Stimulated activated CD4-positive, alpha-beta T cell treated with anti-CD3 and anti-CD28 coated beads, Interleukin-12 subunit alpha, Interleukin-12 subunit beta, amount 100 ng/mL, for 24 hours (primary cell): ENCODE data around the gene SND1.
A peak's percentile ranks its signal among the peaks of the same experiment; 100 is the strongest.

Experiments used
- DNase-seq, 2 experiments: peaks; one replicate each; pipeline ENCODE4 v3.0.0-alpha.2; 2020; ENCODE audit warnings: low read depth in 2 of 2

SND1 gene

GRCh38 chr7:127683776-127684681, 32.0 kb downstream of the SND1 start:
- DNase-seq = no peak

DNA sequence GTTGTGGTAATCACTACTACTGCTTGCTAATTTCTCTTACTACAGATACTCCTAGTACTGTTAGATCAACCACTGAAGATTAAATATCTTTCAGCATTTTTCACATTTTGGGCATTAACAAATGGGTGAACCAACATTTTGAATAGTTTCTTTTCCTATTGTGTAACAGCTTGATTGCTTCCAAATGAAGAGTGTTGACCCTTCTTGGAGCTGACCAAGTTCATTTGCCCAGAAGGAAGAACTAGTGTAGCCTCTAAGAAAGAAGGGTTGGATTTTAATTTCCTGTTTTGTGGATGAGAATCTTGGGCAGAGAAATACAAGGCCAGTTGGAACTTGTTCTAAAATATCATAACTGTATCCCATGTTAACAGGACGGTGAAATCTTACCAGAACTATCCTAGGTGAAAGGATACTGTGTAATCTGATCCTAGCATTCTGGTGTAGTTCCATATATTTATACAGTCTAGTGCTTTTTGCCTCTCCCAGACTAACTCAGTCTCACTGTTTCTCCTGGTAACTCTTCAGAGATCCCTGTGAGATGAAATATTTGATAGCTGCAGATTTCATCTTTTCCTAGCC, 37.3 kb downstream of the SND1 start:
- no peak for DNase-seq

DNA sequence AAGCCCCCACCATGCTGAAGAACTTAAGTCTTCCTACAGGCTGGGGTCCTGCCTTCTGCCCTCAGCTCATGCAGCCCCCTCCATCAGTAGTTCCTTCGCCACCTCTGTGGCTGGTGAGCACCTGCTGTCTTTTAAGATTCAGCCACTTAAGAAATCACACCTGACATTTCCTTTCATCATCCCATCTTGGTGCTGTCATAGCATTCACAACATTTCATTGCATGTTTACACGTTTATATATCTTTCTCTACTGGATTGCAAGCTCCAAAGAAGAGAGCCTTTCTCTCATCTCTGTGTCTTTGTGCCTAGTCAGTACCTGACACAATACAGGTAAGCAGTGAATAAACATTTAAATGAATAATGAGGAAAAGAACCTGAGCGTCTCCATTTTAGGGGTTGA, 38.3 kb downstream of the SND1 start:
- no peak for DNase-seq

DNA sequence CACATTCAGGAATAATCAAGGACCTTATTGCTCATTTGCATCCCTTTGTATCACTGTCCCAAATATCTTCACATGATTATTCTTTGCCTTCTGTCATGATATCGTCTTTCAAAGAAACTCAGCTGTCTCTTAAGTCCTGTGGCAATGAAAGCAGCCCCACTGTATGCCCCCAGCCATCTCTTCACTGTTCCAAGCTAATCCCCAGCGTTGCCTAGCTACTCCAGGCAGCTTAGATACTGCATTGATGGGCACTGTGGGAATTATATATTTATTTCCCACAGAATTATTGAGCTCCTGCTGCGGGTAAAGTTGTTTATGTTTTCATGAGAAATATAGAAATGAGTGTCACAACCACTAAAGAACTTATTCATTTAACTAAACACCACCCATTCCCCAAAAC, 38.8 kb downstream of the SND1 start:
- DNase-seq = no peak

DNA sequence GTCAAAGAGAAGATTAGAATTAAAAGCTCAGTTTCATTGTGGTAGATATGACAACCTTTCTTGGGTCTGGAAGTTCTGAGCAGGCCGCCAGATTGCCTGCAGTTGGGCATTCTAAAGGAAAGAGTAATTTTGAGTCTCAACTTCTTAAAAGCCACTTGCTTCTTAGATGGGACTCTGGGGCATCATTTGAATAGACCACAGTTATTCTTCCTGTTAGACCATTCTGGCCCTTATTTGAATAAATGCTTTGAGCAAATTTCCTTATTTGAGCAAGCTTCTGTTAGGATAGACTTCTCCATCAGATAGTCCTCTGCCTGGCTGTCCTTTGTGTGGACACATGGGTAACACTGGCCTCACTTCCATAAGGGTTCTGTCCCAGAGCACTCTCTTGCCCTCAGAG, 40.2 kb downstream of the SND1 start:
- DNase-seq = no peak

GRCh38 chr7:127699853-127700252, 47.9 kb downstream of the SND1 start:
- DNase-seq = no peak

DNA sequence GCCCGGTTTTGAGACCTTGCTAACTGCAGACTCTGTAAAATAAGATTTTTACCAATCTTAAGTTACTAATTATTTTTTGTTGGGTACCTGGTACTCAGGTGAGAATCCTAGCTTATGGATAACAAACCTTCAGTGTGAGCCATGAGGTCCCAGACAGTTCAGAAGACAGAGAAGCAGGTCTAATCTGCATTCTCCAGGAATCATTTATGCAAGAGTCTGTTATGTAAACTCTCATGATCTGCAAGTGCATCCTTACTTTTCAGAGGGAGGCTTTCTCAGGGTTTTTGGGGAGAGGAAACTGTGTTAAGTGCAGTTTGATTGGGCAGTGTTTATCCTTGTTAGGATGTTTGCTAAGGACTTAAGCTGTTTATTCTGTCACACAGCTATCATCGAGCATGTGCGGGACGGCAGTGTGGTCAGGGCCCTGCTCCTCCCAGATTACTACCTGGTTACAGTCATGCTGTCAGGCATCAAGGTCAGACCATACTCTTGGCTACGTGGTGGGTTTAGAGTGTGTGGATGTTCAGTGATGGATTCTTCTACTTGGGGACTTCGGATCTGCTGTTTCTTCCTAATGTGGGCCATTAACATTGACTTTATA, 50.2 kb downstream of the SND1 start:
- DNase-seq = no peak

GRCh38 chr7:127702938-127703337, 50.9 kb downstream of the SND1 start:
- no peak for DNase-seq

DNA sequence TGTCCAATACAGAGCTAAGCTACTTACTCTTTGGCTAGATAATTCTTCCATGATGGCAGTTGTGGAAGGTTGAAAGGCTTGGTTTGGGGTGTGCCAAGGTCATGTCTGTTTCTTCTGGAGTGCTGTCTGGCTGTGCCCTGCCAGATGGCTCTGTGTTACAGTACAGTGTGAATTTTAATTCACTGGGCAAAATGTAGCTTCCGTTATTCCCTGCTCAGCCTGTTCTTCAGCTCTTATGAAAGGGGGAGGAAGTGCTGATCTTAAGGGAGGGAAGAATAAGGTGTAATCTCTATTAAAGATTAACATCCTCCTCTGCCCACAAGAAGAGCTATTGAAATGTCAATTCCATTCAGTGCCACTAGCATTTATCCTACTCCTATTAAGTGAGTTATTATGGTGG, 52.2 kb downstream of the SND1 start:
- no peak for DNase-seq

GRCh38 chr7:127705461-127705959, 53.5 kb downstream of the SND1 start:
- DNase-seq = no peak

- no peak for DNase-seq
Observed at GRCh38 chr7:127706766-127707165, 54.8 kb downstream of the SND1 start.

DNA sequence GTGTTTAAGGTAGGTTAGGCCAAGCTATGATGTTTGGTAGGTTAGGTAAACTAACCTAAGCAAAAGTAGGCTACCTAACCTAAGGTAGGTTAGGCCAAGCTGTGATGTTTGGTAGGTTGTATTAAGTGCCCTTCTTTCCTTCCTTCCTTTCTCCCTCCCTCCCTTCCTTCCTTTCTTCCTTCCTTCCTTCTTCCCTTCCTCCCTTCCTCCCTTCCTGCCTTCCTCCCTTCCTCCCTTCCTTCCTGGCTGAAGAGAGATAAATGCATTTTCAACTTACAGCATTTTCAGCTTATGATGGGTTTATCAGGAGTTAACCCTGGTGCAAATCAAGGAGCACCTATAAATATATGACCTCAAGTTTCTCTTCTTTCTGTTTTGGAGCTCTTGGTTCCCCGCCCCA, 56.2 kb downstream of the SND1 start:
- no peak for DNase-seq

- DNase-seq = peak; percentile 31 to 57
Observed at GRCh38 chr7:127708788-127709187, 56.8 kb downstream of the SND1 start.

DNA sequence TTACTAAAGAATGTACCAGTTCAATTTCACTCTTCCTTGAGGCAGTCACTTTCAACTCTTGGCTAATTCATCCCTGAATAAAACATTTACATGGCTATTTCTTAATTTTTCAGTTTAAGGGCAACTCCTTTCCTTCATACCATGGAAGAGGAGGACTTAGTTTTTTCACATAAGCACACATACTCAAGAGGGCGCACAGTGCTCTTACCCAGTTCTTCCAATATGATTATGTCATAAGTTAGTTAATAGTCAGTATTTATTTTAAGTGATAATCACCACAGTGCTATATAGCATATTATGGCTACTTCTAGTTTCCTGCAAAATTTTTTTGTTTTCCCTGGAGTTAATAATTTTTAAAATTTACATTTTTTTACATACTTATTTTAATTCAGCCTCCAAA, 58.6 kb downstream of the SND1 start:
- DNase-seq = no peak

GRCh38 chr7:127711872-127712271, 59.9 kb downstream of the SND1 start:
- DNase-seq = no peak

DNA sequence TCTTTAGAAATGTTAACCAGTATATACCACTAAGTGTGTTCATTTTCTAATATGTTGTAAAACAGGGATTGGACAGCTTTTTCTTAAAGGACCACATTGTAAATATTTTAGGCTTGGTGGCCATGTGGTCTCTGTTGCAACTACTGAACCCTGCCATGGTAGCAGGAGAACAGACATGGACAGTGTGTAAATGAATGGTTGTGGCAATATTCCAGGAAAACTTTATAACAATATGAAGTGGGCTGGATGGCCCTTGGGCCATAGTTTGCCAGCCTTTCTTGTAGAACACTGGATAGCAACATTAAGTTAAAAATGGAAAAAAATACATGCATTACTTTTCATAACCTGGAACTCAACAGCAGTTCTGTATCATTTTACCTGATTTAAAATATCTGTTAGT, 61.0 kb downstream of the SND1 start:
- no peak for DNase-seq

GRCh38 chr7:127713758-127714157, 61.8 kb downstream of the SND1 start:
- no peak for DNase-seq

- no peak for DNase-seq
Observed at GRCh38 chr7:127715272-127715671, 63.3 kb downstream of the SND1 start.

DNA sequence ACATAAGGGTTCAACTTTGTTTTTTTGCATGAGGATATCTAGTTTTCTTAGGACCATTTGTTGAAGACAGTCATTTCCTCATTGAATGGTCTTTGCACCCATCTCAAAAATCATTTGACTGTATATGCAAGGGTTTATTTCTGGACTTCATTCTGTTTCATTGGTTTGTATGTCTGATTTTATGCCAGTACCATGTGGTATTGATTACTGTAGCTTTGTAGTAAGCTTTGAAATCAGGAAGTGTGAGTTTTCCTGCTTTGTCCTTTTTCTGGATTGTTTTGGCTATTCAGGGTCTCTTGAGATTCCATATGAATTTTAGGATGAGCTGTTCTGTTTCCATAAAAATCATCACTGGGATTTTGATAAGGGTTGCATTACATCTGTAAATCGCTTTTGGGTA, 63.9 kb downstream of the SND1 start:
- no peak for DNase-seq

GRCh38 chr7:127717502-127718339, 65.7 kb downstream of the SND1 start:
- no peak for DNase-seq

- no peak for DNase-seq
Observed at GRCh38 chr7:127718340-127718679, 66.3 kb downstream of the SND1 start.

DNA sequence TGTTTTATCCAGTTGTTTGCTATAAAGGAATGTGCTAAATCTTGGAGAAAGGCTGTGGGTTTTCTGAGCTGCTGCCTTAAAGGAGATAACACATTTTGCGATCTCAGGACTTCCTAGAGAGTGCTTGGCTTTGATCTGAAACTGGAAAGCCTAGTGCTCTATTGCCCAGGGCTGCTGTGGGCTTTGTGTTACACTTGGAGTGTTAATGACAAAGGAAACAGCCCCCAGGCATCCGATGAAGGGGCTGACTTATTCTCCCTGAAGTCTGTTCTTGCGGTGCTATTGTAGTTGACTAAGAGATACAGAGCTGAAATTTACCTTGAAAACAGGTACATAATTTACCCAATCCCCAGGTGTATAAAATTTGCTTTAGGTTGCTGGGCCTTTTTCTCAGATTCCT, 74.5 kb downstream of the SND1 start:
- no peak for DNase-seq
